ENCODE results near the gene CDCA7L.
A peak's percentile ranks its signal among the peaks of the same experiment; 100 is the strongest.
"Not testable (repeated sequence)": the region's sequence is repeated elsewhere in the genome, so short reads cannot be mapped to it uniquely, and the experiment has no call there.

CDCA7L gene

DNA sequence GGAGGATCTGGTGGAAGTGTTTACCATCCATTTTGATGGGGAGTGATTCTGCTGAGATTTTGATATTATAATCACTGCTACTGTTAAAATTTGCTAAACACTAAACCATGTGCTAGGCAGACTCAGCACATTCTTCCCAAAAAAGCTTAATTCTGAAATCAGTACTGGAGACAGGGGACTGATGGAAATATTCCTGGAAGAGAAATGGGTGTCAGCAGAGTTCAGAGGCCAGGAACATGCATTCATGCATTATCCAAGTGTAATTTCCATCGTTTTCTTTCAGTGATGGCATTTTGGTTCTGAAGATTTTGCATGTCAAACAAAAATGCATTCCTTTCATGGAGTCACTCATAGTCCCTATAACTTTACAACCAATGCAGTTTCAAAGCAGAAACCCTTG, 79.0 kb downstream of the CDCA7L start:
- no peak for DNase-seq (ENCODE audit: low read depth in 2 of 2)
- TF ChIP-seq, protein P1, sequence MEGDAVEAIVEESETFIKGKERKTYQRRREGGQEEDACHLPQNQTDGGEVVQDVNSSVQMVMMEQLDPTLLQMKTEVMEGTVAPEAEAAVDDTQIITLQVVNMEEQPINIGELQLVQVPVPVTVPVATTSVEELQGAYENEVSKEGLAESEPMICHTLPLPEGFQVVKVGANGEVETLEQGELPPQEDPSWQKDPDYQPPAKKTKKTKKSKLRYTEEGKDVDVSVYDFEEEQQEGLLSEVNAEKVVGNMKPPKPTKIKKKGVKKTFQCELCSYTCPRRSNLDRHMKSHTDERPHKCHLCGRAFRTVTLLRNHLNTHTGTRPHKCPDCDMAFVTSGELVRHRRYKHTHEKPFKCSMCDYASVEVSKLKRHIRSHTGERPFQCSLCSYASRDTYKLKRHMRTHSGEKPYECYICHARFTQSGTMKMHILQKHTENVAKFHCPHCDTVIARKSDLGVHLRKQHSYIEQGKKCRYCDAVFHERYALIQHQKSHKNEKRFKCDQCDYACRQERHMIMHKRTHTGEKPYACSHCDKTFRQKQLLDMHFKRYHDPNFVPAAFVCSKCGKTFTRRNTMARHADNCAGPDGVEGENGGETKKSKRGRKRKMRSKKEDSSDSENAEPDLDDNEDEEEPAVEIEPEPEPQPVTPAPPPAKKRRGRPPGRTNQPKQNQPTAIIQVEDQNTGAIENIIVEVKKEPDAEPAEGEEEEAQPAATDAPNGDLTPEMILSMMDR (IDR thresholded peaks at IDR 0.05; ENCODE audit: low read depth, low read length): no peak
- H3K4me3 ChIP-seq (replicated peaks in 1 of 2; ENCODE audit: low read depth in 2 of 2, low read length in 2 of 2): no peak overlapping the region

DNA sequence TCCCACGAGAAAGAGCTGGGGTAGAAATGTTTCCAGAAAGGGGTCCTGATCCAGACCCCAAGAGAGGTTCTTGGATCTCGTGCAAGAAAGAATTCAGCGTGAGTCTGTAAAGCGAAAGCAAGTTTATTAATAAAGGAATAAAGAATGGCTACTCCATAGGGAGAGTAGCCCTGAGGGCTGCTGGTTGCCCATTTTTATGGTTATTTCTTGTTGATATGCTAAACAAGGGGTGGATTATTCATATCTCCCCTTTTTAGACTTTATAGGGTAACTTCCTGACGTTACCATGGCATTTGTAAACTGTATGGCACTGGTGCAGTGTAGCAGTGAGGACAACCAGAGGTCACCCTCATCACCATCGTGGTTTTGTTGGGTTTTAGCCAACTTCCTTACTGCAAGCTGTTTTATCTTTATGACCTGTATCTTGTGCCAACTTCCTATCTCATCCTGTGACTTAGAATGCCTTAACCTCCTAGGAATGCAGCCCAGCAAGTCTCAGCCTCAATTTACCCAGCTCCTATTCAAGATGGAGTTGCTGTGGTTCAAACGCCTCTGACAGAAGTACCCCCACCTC, 80.0 kb downstream of the CDCA7L start:
- H3K4me3 ChIP-seq (replicated peaks in 1 of 2; ENCODE audit: low read depth in 2 of 2, low read length in 2 of 2): not testable (repeated sequence)
- DNase-seq (ENCODE audit: low read depth in 2 of 2): peak in 1 of 2 donors; percentile 15

DNA sequence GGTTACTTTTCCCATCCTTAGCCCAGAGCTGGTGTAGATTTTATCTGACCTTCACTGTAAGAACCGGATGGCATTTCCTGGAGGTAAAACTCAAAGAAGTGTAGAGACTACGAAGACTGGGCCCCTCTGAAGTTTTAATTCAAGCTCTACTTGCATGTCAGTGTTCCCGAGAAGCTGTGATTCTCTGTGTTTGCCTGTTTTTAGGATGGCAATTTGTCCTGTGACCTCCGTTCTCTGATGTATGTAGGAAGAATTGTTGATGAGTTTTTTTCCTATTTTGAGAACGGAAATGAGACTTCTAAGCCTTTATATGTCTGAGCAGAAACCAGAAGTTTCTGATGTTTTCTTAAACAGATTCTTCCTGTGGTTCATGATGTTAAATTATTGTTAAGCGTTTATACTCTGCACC, 94.1 kb downstream of the CDCA7L start:
- TF ChIP-seq, protein P1 (IDR thresholded peaks at IDR 0.05; ENCODE audit: low read depth, low read length): no peak
- H3K4me3 ChIP-seq (replicated peaks in 1 of 2; ENCODE audit: low read depth in 2 of 2, low read length in 2 of 2): no peak overlapping the region
- DNase-seq (ENCODE audit: low read depth in 2 of 2): no peak

Measured in cardiac fibroblast (primary cell).